NCI-H187 treated with DMSO at 0.1 percent for 48 hours (cell line): ENCODE measurements around the gene CPEB4.

Experiments
- DNase-seq: peaks from one replicate; lab custom pipeline; 2025; lab: John Stamatoyannopoulos, UW

The CPEB4 gene

DNA sequence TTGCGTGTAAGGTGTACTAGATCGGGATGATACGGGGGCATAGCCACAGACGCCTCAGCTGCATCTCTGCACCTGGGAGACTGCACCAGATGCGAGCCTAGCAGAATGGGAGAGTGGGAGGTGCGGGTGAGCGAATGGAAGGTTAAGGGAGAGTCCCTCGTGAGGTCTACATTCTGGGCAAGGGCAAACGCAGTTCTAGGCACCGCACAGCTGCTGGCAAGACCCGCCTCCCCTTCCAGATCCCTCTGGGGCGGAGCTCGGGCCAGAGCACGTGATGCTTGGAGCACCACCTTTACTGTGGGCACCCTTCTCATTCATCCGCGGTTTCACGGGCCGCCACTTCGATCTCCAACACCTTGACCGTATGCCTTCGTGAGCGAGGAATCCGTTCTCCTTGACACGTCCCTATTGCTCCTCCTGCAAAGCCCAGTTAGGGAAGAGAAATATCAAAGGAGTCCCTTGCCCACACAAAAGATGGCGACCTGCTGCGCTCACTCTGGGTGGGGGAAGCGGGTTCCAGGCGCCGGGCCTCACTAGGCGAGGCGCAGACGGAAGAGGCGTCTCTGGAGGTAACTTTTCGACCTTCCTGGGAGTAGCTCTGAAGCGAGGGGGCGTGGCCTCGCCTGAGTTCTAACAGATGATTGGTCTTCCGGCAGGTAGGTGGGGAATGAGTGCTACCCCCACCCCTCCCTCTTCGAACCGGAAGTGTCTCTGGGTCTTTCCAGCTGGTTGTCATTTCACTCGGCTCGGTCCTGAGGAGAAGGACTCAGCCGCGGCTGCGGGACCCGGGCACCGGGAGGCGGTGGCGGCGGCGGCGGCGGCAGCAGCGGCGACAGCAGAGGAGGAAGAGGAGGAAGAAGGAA is at the start of gene CPEB4:
Gene CPEB4, plus strand, starts transcription at position 740 of the 863 bp plus-strand sequence. CDS start 1,385 bp downstream, outside the sequence.
- DNase-seq: peak; percentile 94

DNA sequence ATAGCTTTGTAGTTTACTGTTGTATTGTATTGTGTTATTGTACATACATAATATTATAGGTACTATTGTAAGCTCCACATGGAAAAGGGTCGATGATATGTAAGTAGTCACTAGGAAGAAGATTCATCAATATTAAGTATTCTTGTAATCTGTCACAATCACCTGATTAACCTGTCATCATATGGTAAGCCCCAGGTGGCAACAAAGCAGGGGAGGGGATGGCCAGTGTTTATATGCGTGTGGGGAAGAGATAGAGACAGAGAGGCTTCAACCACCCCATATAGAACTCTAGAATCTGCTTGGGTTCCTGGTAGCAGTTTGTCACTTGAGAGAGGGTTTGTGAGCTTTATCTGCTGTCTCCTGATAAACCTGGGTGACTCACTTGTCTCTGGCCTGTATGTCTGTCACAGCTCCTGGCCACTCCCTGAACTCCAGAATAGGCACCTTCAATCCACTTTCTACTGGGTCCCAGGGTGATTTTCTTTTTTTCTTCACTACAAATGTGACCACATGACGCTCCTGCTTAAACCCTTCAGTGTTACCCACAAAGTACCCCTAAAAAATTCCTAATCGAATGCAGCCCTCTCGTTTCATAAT is 48.9 kb upstream of the CPEB4 start:
- DNase-seq: no peak

DNA sequence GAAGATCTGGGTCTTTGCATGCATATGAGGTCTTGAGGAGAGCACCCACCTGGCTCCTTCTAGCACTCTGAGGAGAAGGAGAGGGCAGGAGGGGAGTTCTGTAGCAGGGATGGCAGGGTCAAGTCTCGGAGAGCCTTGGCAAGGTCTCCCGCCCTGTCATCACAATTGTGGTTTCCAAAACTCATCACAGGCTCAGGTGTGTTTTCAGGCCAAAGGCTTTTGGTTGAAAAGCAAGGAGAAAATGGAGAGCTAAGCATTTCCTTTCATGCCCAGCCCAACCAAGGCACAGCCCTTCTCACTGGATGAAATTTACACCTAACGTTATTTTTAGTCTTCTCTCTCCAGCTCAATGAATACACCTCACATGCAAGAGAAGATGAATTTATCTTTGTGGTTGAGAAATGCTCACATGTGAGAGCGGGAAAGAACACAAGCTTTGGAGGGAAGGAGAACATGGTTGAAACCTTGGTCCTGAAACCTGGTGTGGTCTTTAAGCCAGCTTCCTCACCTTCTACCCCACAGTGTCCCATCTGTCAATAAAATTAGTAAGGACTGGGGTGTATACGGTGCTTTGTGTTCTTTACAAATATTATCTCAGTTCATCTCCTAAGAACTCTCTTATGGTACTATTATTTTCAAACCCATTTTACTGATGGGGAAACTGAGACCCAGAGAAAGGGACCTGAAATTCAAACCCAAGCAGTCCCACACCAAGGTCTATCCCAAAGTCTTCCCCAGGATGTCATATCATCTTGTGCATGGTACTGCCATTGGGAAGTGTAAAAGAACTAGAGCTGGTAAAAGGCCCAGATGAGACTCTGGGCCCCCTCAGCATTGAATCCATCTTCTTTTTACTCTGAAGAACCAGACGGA is 47.8 kb upstream of the CPEB4 start:
- DNase-seq: no peak

DNA sequence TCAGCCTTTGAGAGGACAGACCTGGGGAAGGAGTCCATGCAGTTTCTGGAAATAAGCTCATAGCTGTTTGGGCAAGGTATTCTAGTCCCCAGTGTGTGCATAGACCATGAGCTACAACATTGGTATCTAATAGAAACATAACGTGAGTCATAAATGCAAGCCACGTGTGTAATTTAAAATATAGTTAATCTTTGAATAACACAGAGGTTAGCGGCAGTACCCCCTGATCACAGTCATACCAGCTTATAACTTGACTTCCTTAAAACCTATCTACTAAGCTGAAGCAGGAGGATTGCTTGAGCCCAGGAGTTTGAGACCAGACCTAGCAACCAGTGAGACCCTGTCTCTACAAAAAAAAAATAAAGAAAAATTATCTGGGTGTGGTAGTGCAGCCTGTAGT is 46.4 kb upstream of the CPEB4 start:
- DNase-seq: no peak

DNA sequence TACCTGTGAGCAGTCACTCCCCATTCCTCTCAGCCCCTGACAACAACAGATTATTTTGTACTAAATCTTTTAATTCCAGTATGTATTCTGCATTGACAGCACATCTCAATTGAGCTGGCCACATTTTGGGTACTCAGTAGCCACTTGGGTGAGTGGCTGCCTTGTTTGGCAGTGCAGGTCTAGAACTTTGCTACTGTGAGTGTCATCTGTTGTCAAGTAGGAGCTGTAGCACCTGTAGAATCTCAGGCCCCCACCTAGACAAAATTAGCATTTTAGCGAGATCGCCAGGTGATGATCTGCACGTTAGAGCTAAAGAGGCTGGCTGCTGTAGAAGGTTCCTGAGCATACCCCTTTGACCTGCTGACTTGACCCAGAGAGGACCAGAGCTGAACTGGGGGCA is 44.4 kb upstream of the CPEB4 start:
- DNase-seq: no peak

DNA sequence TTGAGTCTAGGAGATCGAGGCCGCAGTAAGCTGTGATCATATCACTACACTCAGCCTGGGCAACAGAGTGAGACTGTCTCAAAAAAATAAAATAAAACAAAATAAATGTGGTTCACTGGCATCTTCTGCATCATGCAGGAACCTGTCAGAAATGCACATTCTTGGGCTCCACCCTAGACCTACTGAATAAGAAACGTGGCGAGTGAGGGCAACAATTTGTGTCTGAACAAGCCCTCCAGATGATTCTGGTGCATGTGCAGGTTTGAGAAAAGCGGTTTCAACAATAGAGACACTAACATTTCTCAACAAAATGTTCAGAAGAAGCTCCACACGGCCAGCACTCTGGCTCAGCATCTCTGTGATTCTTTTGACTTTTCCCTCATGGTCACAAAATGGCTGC is 42.8 kb upstream of the CPEB4 start:
- no peak for DNase-seq

DNA sequence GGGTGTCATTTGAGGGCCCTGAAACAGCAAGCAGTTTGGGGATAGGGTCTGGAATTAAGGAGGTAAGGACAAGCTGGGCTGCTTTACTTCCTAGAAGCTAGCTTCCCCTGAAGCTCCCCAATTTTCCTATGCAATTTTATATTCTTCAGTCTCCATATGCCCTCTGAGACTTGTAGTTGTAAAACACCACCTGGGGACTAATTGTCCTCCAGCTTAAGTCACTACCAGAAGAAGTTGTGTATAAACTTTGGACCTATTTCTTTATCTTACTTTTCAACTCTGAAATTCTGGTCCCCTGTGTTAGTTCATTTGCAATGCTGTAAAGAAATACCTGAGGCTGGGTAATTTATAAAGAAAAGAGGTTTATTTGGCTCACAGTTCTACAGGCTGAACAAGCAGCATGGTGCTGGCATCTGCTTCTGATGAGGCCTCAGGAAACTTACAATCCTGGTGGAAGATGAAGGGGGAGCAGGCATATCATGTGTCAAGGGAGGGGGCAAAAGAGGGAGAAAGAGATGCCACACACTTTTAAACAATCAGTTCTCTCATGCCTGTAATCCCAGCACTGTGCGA is 41.1 kb upstream of the CPEB4 start:
- DNase-seq: no peak

DNA sequence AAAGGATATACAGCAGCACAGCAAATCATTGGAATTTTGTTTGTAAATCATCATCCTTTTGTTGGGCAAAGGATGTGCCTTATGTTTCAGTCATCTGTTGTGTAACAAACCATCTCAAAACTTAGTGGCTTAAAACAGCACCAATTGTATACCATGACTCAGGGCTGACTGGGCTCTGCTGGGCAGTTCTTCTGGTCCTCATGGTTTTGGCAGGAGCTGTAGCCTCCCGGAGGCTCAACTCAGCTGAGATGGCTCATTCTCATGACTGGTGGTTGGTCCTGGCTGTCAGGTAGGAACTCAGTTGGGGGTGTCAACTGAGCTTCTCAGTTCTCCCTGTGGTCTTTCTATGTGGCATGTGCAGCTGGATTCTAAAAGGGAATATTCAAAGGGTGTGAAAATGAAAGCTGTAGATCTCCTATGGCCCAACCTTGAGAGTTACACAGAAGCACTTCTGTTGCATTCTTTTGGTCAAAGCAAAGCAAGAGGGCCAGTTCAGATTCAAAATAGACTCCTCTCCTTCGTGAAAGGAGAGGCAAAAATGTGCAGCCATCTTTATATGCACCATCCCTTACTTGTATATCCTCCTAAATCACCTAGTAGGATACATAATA is 39.1 kb upstream of the CPEB4 start:
- no peak for DNase-seq

DNA sequence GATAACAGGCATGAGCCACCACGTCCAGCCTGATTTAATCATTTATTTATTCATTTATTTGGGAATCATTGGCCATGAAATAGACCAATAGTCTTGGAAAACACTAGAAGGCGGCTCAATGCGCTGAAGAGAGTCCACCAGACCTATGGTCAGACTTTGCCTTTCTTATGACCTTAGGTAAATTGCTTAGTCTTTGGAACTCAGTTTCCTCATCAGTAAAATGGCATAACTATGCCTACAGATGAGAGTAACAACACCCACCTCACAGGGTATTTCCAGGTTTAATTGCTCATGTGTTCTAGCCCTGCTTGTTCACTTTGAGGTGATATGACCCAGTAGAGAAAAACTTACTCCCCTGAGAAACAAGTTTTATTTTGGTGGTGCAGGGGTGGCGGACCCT is 38.2 kb upstream of the CPEB4 start:
- no peak for DNase-seq

DNA sequence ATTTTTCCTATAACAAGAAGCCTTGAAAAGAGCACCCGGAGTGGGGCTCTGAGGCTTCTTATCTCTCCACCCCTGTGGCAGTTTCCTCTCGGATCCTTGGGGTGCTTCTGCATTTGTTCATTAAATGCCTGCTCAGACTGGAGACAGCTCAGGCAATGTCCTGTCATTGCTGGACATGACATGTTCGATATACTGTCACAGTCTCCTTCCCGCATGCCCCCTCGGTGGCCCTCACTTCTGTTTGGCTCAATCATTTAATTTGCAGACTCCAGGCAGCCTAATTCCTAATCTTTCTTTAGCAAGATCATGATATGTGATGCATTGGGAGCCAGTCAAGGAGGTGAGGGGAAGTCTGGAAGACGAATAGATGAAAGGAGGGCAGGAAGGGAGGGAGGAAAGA is 37.5 kb upstream of the CPEB4 start:
- DNase-seq: no peak

DNA sequence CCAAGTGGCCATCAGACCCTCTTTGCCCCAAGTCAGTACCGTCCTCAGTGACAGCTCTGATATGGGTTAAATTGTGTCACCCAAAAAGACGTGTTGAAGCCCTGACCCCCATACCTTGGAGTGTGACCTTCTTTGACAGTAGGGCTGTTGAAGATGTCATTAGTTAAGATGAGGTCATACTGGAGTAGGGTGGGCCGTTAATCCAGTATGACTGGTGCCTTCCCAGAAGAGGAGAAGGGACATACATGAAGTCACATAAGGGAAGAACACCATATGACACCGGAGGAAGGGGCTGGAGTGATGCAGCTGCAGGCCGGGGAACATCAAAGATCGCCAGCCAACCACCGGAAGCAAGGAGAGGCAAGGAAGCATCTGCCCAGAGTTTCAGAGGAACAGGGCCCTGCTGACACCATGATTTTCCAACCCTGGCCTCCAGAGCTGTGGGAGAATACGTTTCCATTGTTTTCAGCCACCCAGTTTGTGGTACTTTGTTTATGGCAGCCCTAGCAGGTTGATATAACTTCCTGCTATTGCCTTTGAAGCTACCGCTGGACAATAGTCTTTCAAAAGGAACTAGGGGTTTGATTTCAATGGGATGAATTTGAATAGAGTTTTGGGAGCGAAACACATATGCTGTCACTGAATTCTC is 36.4 kb upstream of the CPEB4 start:
- no peak for DNase-seq

DNA sequence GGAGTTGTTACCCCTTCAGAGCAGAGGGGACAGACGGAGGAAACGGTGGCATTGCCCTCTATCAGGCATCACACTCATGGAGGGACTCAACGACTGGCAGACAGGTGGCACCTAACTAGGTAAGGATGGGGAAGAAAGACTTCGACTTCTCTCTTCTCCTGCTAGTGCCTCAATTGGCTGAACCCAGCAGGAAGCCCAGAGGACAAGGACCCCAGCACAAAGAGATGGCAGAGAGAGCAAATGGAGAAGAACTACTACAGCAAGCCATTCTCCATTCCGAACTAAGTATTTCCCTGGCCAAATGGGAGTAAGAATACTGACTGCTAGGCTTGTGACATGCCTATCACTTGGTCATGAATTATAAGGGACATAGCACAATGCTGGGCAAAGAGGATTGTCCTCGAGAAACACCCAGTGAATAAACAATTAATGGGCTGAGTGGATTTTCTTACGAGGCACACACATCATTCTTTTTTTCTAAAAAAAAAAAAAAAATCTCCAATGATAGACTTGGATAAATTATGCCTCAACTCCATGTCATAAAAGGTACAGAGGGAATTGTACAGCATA is 35.3 kb upstream of the CPEB4 start:
- no peak for DNase-seq

DNA sequence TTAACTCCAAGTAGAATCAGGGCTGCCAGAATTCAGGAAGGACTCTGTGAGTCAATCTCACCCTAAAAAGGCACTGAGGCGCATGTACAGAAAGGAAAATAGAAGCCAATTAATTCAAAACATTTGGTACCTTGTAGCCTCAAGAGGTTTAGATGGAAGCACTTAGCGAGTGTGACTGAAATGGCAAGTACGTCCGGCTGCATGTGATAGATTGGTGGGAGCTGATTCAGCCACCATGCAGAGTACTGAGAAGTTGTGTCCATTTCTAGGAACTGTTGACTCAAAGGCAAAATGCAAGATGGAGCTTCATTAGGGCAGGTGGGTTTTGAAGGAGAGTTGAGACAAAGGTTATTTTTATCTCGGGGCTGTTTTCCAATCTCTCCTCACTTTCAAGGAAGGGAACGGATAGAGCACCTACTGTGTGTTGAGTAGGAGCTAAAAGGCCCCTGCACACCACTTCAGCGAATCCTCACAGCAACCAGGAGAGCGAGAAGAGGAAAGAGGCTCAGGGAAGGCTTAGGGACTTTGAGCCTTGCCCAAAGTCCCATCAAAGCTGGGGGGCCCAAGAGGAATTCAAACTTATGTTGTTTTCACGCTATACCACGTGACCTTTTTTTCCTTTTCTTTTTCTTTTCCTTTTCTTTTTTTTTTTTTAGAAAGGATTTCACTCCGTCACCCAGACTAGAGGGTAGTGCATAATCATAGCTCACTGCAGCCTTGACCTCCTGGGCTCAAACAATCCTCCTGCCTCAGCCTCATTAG is 34.6 kb upstream of the CPEB4 start:
- no peak for DNase-seq

DNA sequence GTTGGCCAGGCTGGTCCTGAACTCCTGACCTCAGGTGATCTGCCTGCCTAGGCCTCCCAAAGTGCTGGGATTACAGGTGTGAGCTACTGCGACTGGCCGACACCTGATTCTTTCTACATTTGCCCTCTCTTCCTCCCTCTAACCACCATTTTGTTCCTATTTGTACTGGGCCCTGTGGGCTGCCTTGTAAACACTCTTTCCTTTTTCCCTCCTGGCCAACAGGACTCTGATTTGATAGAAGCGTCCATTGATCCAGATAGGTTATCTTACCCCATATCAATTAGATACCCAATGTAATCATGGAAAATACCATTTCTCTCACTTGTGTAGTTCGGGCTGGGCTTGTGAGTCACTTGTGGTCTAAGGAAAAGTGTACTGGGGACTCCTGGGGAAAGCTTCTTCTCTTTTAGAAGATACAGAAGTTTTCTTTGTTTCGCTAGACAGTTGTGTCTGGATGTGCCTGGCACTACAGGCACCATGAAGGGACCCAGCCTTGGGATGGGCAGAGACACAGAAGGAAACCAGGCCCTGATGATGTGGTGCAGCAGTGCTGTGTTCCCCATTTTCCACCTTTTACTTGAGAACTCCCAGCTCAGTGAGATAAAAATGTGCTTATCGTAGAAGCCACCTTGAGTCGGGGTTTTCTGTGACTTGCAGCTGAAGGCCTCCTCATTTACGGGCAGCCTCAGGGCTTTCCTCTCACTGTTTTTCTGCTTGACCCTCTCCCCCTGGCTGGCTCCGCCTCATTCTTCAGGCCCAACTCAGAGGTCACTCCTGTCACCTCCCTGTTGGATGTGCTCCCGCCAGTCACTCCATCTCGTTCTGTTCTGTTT is 32.8 kb upstream of the CPEB4 start:
- DNase-seq: no peak

DNA sequence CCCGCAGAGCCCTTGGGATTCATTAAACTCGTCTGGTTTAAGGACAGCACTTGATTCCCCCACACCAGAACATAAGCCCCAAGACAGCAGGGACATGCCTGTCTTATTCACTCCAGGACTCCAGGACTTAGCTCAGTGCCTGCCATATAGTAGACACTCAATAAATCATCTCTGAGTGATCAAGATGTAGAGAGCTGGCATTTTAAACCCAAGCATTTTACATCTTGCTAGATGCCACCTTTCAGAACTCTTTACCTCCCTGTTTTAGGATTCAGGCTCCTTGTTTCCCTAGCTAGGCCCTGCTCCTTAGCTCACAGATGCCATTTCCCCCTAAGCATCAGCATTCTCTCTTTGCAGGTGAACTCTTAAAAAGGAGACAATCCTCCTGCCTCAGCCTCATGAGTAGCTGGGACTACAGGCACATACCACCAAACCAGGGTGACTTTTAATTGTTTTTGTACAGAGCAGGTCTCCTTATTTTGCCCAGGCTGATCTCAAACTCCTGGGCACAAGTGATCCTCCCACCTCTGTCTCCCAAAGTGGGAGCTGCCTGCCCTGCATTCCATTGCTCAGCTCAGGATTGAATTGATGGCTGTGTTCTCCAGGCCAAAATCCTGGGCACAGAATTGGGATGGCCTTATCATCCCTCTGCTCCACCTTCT is 32.0 kb upstream of the CPEB4 start:
- DNase-seq: no peak

DNA sequence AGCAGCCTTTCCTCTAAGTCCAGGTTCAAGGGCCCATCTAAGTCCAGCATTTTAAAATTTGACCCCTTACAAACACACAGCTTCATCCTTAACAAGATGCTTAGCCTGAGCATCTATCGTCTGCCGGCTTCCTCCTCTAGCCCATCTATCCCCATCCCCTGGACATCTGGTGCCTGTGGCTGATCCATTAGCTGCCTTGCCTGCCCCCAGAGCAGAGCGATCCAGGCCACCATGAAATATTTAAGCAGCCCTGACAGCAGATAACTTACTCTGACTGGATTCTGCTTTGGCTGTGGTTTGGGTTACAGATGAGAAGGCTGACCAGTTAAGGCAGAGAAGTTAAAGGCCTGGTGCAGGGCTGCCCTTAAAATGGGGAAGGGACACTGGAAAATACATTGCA is 30.9 kb upstream of the CPEB4 start:
- DNase-seq: no peak

DNA sequence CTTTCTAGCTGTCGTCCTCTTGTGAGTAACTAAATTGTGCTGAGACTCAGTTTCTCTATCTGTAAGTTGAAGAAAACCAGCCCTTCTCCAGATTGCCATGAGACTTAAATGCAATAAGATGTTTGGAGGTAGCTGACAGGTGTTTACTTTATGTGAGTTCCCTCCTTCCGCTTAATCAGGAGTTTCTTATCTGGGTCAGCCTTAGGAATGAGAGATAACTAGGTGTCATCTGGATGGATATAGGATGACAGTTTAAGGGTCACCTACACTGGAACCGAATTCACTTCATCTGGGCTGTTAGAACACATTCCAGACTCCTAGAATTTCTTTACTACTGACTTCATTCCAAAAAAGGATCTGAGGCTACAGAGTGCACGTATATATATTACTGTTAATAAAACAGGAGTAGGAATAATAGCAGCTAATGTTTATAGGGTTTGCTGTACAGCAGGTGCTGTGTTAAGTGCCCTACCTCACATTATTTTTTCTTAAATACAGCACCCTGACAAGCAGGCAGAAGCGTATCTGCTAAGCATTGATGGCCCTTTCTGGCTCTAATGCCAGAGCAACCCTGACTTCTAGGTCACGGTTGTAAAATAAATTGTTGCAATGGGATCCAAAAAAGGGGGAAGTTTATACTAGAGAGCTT is 30.0 kb upstream of the CPEB4 start:
- no peak for DNase-seq

DNA sequence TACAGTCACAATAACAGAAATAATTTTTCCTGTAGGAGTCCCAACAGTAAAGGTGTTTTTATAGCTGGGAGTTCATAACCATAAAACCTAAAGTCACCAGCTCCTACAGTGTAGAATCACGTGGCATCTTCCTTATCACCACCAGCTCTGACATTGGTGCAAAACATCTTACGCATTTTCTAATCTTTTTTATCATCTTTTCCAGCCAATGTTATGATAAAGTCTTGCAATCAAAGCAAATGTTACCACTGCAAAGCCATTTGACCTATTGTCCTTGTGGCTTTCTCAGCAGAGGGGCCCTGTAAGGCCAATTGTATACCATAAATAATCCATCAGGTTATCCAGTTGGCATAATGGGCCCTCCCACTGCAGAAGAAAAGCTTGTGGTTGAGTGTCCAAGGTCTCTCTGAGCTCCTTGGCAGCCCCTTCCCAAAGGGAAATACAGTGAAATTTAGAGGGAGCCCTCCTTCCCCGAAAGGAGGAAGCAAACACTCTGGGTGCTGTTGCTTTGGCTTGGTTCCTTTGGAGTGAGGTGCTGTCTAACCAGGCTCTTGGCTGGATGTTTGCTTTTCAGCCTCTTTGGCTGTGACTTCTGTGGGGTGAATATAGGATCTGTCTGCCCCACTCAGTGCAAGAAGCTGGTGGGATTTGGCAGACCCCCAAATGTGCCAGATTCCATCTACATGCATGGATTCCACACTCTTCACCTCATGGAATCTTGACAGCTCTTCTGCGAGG is 29.3 kb upstream of the CPEB4 start:
- DNase-seq: no peak
